PC-3 (cell line): ENCODE data around the gene ABCC5.

Source experiments
- EZH2 ChIP-seq: fragments of 300-600 bp; sonication (generic); IDR thresholded peaks from one replicate; pipeline ENCODE4 v1.6.1; 2017; ENCODE audit warnings: antibody characterized with exemption, mild to moderate bottlenecking, low read length; ENCODE audit not compliant: unreplicated experiment
- EZH2phosphoT487 ChIP-seq: fragments of 300-600 bp; sonication (generic); IDR thresholded peaks from 2 replicates; pipeline ENCODE4 v1.6.1; 2018; ENCODE audit warnings: mild to moderate bottlenecking, antibody characterized with exemption, low read length, borderline replicate concordance
- TF ChIP-seq, protein P1 (sequence below): fragments of 300-600 bp; sonication (generic); conservative IDR thresholded peaks from 2 replicates; pipeline ENCODE4 v1.5.1; 2017; ENCODE audit warnings: antibody characterized with exemption, low read depth, mild to moderate bottlenecking, low read length

GRCh38 chr3:183924956-183925355 is 92.7 kb downstream of the ABCC5 start:
- TF ChIP-seq EZH2 (no peak), EZH2phosphoT487 (no peak)
- TF ChIP-seq, protein P1, sequence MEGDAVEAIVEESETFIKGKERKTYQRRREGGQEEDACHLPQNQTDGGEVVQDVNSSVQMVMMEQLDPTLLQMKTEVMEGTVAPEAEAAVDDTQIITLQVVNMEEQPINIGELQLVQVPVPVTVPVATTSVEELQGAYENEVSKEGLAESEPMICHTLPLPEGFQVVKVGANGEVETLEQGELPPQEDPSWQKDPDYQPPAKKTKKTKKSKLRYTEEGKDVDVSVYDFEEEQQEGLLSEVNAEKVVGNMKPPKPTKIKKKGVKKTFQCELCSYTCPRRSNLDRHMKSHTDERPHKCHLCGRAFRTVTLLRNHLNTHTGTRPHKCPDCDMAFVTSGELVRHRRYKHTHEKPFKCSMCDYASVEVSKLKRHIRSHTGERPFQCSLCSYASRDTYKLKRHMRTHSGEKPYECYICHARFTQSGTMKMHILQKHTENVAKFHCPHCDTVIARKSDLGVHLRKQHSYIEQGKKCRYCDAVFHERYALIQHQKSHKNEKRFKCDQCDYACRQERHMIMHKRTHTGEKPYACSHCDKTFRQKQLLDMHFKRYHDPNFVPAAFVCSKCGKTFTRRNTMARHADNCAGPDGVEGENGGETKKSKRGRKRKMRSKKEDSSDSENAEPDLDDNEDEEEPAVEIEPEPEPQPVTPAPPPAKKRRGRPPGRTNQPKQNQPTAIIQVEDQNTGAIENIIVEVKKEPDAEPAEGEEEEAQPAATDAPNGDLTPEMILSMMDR: no peak
